ENCODE measurements around the gene FOXC2. TPM values are rescaled to one million over a fixed set of nuclear protein-coding genes. Genes with fewer than 3 reads are reported as not detected.

FOXC2 gene
- total RNA-seq, 4 donors from 2014 or later = 0.09 to 0.57 (median 0.40) TPM

DNA sequence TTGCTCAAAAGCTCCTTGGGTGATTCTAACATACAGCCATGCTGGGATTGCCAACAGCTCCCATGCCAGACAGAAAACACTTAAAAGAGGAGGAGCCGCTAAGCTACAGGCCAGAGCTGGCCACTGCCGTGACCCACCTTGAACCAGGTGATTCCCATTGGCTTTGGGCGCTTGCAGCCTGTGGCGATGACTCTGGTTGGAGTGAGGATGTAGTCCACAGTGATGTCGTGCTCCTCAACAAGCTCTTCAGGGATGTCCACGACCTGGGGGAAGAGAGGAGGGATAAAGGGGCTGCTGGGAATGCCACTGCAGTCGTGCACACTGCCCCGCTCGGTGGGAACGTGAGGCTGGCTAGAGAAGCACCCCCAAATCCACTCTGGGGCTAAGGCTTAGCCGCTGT, 25.1 kb upstream of the FOXC2 start:
- Histone ChIP-seq H3K27ac (no peak overlapping the region), H3K27me3 (no peaks in the 10 kb centered on the region), H3K9me3 (no peaks in the 10 kb centered on the region), H3K4me1 (no peaks in the 10 kb centered on the region), H3K4me3 (no peak overlapping the region), H3K36me3 (peaks cover 14 to 100% (median 31%) of the 10 kb centered on the region in 3 donors)
- no peak for DNase-seq
- TF ChIP-seq POLR2A (IDR thresholded peaks at IDR 0.05) = no peak
- TF ChIP-seq, protein P1, sequence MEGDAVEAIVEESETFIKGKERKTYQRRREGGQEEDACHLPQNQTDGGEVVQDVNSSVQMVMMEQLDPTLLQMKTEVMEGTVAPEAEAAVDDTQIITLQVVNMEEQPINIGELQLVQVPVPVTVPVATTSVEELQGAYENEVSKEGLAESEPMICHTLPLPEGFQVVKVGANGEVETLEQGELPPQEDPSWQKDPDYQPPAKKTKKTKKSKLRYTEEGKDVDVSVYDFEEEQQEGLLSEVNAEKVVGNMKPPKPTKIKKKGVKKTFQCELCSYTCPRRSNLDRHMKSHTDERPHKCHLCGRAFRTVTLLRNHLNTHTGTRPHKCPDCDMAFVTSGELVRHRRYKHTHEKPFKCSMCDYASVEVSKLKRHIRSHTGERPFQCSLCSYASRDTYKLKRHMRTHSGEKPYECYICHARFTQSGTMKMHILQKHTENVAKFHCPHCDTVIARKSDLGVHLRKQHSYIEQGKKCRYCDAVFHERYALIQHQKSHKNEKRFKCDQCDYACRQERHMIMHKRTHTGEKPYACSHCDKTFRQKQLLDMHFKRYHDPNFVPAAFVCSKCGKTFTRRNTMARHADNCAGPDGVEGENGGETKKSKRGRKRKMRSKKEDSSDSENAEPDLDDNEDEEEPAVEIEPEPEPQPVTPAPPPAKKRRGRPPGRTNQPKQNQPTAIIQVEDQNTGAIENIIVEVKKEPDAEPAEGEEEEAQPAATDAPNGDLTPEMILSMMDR (IDR thresholded peaks at IDR 0.05) = no peak
- 89 to 97% methylated on average over 5 to 11 of the region's 11 CpGs for WGBS, 2 donors
- intact Hi-C loops (cut with DNase I) = no loop called here

GRCh38 chr16:86542756-86543750, 23.6 kb upstream of the FOXC2 start:
- DNase-seq = no peak
- TF ChIP-seq POLR2A (IDR thresholded peaks at IDR 0.05) = no peak
- TF ChIP-seq, protein P1 (IDR thresholded peaks at IDR 0.05) = no peak
- peaks cover 14 to 100% (median 31%) of the 10 kb centered on the region in 3 donors for H3K36me3 ChIP-seq
- 88 to 89% methylated on average over 13 to 16 of the region's 21 CpGs for WGBS, 2 donors
- no peaks in the 10 kb centered on the region for H3K9me3 ChIP-seq
- H3K27me3 ChIP-seq = no peaks in the 10 kb centered on the region
- no peak overlapping the region for H3K4me3 ChIP-seq
- no peak overlapping the region for H3K27ac ChIP-seq
- intact Hi-C loops (cut with DNase I) = no loop called here
- no peaks in the 10 kb centered on the region for H3K4me1 ChIP-seq

GRCh38 chr16:86545481-86545880, 21.1 kb upstream of the FOXC2 start:
- no peaks in the 10 kb centered on the region for H3K4me1 ChIP-seq
- H3K27ac ChIP-seq = no peak overlapping the region
- no peaks in the 10 kb centered on the region for H3K27me3 ChIP-seq
- no peak overlapping the region for H3K4me3 ChIP-seq
- DNase-seq = no peak
- TF ChIP-seq, protein P1 (IDR thresholded peaks at IDR 0.05) = no peak
- no peak for TF ChIP-seq POLR2A (IDR thresholded peaks at IDR 0.05)
- H3K9me3 ChIP-seq = no peaks in the 10 kb centered on the region
- intact Hi-C loops (cut with DNase I) = no loop called here
- 86 to 92% methylated on average over 6 to 7 of the region's 12 CpGs for WGBS, 2 donors
- H3K36me3 ChIP-seq = peaks cover 10 to 100% (median 24%) of the 10 kb centered on the region in 3 donors

- intact Hi-C loops (cut with DNase I) = no loop called here
- Histone ChIP-seq H3K4me3 (no peak overlapping the region), H3K27ac (no peak overlapping the region), H3K9me3 (no peaks in the 10 kb centered on the region), H3K4me1 (no peaks in the 10 kb centered on the region), H3K27me3 (no peaks in the 10 kb centered on the region), H3K36me3 (peaks cover 10 to 100% (median 18%) of the 10 kb centered on the region in 3 donors)
- WGBS, 2 donors = 87 to 92% methylated on average over 16 to 18 of the region's 19 CpGs
- TF ChIP-seq POLR2A (IDR thresholded peaks at IDR 0.05) = no peak
- TF ChIP-seq, protein P1 (IDR thresholded peaks at IDR 0.05) = no peak
- DNase-seq = no peak
These were observed 20.5 kb upstream of the FOXC2 start for GRCh38 chr16:86545954-86546637.

GRCh38 chr16:86546638-86547013, 20.0 kb upstream of the FOXC2 start:
- Histone ChIP-seq H3K27me3 (no peaks in the 10 kb centered on the region), H3K4me1 (no peaks in the 10 kb centered on the region), H3K9me3 (no peaks in the 10 kb centered on the region), H3K27ac (no peak overlapping the region), H3K36me3 (peaks cover 8 to 100% (median 13%) of the 10 kb centered on the region in 3 donors), H3K4me3 (no peak overlapping the region)
- TF ChIP-seq POLR2A (IDR thresholded peaks at IDR 0.05) = no peak
- TF ChIP-seq, protein P1 (IDR thresholded peaks at IDR 0.05) = no peak
- 87 to 91% methylated on average over 7 of the region's 8 CpGs for WGBS, 2 donors
- no peak for DNase-seq
- intact Hi-C loops (cut with DNase I) = no loop called here

Measured in esophagus squamous epithelium (tissue), 5 donors.